IMR-90 (cell line): ENCODE data around the gene UNC13A.

Source experiments
- ELK1 ChIP-seq: fragments of 150-350 bp; IDR thresholded peaks from 2 replicates; pipeline ENCODE4 v1.6.1; 2016; ENCODE audit warnings: low read depth, mild to moderate bottlenecking, low read length, moderate library complexity, borderline replicate concordance
- POLR2A ChIP-seq: IDR thresholded peaks from 2 replicates; pipeline ENCODE4 v1.6.1; 2012; ENCODE audit warnings: mild to moderate bottlenecking, low read depth, low read length
- TF ChIP-seq, protein P1 (sequence below): conservative IDR thresholded peaks from 2 replicates; pipeline ENCODE4 v1.5.1; 2012; ENCODE audit warnings: mild to moderate bottlenecking, low read depth, low read length, improper control_type of control experiment

DNA sequence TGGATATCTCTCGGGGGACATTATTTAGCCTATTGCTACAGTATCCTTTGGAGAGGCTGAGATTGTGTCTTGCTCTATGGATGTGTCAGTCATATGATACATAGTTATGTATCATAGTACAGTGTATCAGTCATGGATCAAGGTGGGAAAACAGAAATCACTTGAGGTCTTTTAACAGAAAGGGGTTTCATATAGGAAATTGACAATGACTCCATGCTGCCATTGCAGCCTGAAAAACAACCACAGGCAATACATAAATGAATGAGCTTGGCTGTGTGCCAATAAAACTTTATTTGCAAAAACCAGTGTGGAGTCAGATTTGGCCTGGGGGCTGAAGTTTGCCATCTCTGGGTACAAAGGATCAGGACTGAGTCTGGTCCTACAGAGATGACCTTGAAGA, 97.3 kb downstream of the UNC13A start:
- TF ChIP-seq POLR2A (no peak), ELK1 (no peak)
- TF ChIP-seq, protein P1, sequence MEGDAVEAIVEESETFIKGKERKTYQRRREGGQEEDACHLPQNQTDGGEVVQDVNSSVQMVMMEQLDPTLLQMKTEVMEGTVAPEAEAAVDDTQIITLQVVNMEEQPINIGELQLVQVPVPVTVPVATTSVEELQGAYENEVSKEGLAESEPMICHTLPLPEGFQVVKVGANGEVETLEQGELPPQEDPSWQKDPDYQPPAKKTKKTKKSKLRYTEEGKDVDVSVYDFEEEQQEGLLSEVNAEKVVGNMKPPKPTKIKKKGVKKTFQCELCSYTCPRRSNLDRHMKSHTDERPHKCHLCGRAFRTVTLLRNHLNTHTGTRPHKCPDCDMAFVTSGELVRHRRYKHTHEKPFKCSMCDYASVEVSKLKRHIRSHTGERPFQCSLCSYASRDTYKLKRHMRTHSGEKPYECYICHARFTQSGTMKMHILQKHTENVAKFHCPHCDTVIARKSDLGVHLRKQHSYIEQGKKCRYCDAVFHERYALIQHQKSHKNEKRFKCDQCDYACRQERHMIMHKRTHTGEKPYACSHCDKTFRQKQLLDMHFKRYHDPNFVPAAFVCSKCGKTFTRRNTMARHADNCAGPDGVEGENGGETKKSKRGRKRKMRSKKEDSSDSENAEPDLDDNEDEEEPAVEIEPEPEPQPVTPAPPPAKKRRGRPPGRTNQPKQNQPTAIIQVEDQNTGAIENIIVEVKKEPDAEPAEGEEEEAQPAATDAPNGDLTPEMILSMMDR = no peak
